ENCODE results near the gene PRSS37. TPM values are rescaled to one million over a fixed set of nuclear protein-coding genes. Genes with fewer than 3 reads are reported as not detected.

Gene PRSS37
- total and polyA plus RNA-seq, 2 donors (not counting 1 experiment from before 2014, with no cell fraction given), result not detected

DNA sequence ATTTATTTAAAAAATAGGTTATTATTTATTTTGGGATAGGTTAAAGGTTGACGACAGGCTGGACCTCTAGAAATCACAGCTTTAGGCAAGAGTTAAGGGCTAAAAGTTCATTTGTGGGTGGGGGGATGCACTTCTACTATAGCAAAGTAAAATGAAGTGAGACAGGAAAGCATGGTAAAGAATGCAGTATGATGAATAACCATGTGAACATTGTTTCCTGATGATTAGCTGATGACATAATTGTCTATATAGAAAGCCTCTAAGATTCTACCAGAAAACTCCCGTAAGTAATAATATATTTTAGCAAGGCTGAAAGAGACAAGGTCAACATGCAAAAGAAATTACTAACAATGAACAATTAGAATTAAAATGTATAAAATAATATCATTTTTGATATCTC, 25.7 kb upstream of the PRSS37 start:
- intact Hi-C loops (cut with micrococcal nuclease), result no loop called here
- Histone ChIP-seq H3K4me1 (ENCODE audit: control insufficient read depth in 2 of 2, insufficient read depth in 2 of 2, low read length in 2 of 2) (no peaks in the 10 kb centered on the region), H3K4me3 (ENCODE audit: control extremely low read depth in 1 of 5, extremely low read depth in 1 of 5, insufficient read depth in 1 of 5, low read depth in 2 of 5, low read length in 4 of 5) (no peak overlapping the region), H2AFZ (ENCODE audit: insufficient read depth, low read depth, low read length, poor library complexity, severe bottlenecking) (no peak overlapping the region), H3K27ac (ENCODE audit: low read length in 2 of 2) (no peak overlapping the region), H3K36me3 (replicated peaks in 1 of 2; ENCODE audit: control extremely low read depth in 1 of 2, control insufficient read depth in 1 of 2, extremely low read depth in 1 of 2, insufficient read depth in 2 of 2, low read length in 1 of 2) (no peaks in the 10 kb centered on the region), H3K4me2 (replicated peaks; ENCODE audit: low read depth, low read length, poor library complexity, severe bottlenecking) (no peak overlapping the region), H3K27me3 (replicated peaks in 1 of 4; ENCODE audit: control extremely low read depth in 1 of 4, control insufficient read depth in 3 of 4, insufficient read depth in 4 of 4, low read length in 3 of 4) (no peaks in the 10 kb centered on the region), H3K9me3 (ENCODE audit: control extremely low read depth in 1 of 3, control insufficient read depth in 2 of 3, insufficient read depth in 1 of 3, low read length in 2 of 3) (no peaks in the 10 kb centered on the region), H3K79me2 (ENCODE audit: control insufficient read depth, insufficient read depth, low read length) (no peaks in the 10 kb centered on the region), H3K9ac (ENCODE audit: low read length) (no peak overlapping the region), H4K20me1 (ENCODE audit: control insufficient read depth, insufficient read depth, low read length, poor library complexity, severe bottlenecking) (no peaks in the 10 kb centered on the region)
- peaks cover 3% of the 10 kb centered on the region for H3K27me3 Mint-ChIP-seq
- H3K4me3 Mint-ChIP-seq, result no peak overlapping the region
- H3K27ac Mint-ChIP-seq, result no peak overlapping the region
- POLR2A ChIA-PET, result no interaction called here
- H3K9me3 Mint-ChIP-seq (ENCODE audit: insufficient read depth), result peaks cover 4% of the 10 kb centered on the region
- CTCF ChIA-PET, result no interaction called here
- WGBS (ENCODE audit: insufficient coverage), result 90% methylated on average over 1 of the region's 2 CpGs
- ATAC-seq (ENCODE audit: low read depth) (no peak), DNase-seq (no peak)
- H3K4me1 Mint-ChIP-seq, result no peaks in the 10 kb centered on the region
- TF ChIP-seq, protein P1, sequence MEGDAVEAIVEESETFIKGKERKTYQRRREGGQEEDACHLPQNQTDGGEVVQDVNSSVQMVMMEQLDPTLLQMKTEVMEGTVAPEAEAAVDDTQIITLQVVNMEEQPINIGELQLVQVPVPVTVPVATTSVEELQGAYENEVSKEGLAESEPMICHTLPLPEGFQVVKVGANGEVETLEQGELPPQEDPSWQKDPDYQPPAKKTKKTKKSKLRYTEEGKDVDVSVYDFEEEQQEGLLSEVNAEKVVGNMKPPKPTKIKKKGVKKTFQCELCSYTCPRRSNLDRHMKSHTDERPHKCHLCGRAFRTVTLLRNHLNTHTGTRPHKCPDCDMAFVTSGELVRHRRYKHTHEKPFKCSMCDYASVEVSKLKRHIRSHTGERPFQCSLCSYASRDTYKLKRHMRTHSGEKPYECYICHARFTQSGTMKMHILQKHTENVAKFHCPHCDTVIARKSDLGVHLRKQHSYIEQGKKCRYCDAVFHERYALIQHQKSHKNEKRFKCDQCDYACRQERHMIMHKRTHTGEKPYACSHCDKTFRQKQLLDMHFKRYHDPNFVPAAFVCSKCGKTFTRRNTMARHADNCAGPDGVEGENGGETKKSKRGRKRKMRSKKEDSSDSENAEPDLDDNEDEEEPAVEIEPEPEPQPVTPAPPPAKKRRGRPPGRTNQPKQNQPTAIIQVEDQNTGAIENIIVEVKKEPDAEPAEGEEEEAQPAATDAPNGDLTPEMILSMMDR (IDR thresholded peaks at IDR 0.05), result no peak
- no peak for TF ChIP-seq EZH2 (IDR thresholded peaks at IDR 0.05; ENCODE audit: borderline replicate concordance, insufficient read depth, low read depth, low read length, poor library complexity, severe bottlenecking)

GRCh38 chr7:141864765-141865447, 23.6 kb upstream of the PRSS37 start:
- H3K9me3 ChIP-seq (ENCODE audit: control extremely low read depth in 1 of 3, control insufficient read depth in 2 of 3, insufficient read depth in 1 of 3, low read length in 2 of 3), result no peaks in the 10 kb centered on the region
- no peak overlapping the region for H3K9ac ChIP-seq (ENCODE audit: low read length)
- Mint-ChIP-seq H3K4me3 (no peak overlapping the region), H3K9me3 (ENCODE audit: insufficient read depth) (peaks cover 3% of the 10 kb centered on the region), H3K4me1 (no peaks in the 10 kb centered on the region), H3K27ac (no peak overlapping the region), H3K27me3 (peaks cover 3% of the 10 kb centered on the region)
- H3K79me2 ChIP-seq (ENCODE audit: control insufficient read depth, insufficient read depth, low read length), result no peaks in the 10 kb centered on the region
- intact Hi-C loops (cut with micrococcal nuclease), result no loop called here
- H3K4me3 ChIP-seq (ENCODE audit: control extremely low read depth in 1 of 5, extremely low read depth in 1 of 5, insufficient read depth in 1 of 5, low read depth in 2 of 5, low read length in 4 of 5), result no peak overlapping the region
- no peak overlapping the region for H2AFZ ChIP-seq (ENCODE audit: insufficient read depth, low read depth, low read length, poor library complexity, severe bottlenecking)
- H3K4me1 ChIP-seq (ENCODE audit: control insufficient read depth in 2 of 2, insufficient read depth in 2 of 2, low read length in 2 of 2), result no peaks in the 10 kb centered on the region
- DNase-seq, result no peak
- H3K27ac ChIP-seq (ENCODE audit: low read length in 2 of 2), result no peak overlapping the region
- TF ChIP-seq, protein P1 (IDR thresholded peaks at IDR 0.05), result no peak
- no peak for TF ChIP-seq EZH2 (IDR thresholded peaks at IDR 0.05; ENCODE audit: borderline replicate concordance, insufficient read depth, low read depth, low read length, poor library complexity, severe bottlenecking)
- ATAC-seq (ENCODE audit: low read depth), result no peak
- ChIA-PET POLR2A (no interaction called here), CTCF (interaction anchor here (0.6 kb wide), 1 partner anchor 28 kb away, joined by 3 read pairs; no protein-coding TSS in a partner anchor)
- H3K27me3 ChIP-seq (replicated peaks in 1 of 4; ENCODE audit: control extremely low read depth in 1 of 4, control insufficient read depth in 3 of 4, insufficient read depth in 4 of 4, low read length in 3 of 4), result no peaks in the 10 kb centered on the region
- 100% methylated on average over 1 of the region's 2 CpGs for WGBS (ENCODE audit: insufficient coverage)
- H3K36me3 ChIP-seq (replicated peaks in 1 of 2; ENCODE audit: control extremely low read depth in 1 of 2, control insufficient read depth in 1 of 2, extremely low read depth in 1 of 2, insufficient read depth in 2 of 2, low read length in 1 of 2), result no peaks in the 10 kb centered on the region
- no peak overlapping the region for H3K4me2 ChIP-seq (replicated peaks; ENCODE audit: low read depth, low read length, poor library complexity, severe bottlenecking)
- H4K20me1 ChIP-seq (ENCODE audit: control insufficient read depth, insufficient read depth, low read length, poor library complexity, severe bottlenecking), result no peaks in the 10 kb centered on the region

Measured in B cell (primary cell).